ENCODE data around the gene CYP2D6.
A peak's percentile ranks its signal among the peaks of the same experiment; 100 is the strongest.
"Not testable (repeated sequence)": the region's sequence is repeated elsewhere in the genome, so short reads cannot be mapped to it uniquely, and the experiment has no call there.

CYP2D6 gene

DNA sequence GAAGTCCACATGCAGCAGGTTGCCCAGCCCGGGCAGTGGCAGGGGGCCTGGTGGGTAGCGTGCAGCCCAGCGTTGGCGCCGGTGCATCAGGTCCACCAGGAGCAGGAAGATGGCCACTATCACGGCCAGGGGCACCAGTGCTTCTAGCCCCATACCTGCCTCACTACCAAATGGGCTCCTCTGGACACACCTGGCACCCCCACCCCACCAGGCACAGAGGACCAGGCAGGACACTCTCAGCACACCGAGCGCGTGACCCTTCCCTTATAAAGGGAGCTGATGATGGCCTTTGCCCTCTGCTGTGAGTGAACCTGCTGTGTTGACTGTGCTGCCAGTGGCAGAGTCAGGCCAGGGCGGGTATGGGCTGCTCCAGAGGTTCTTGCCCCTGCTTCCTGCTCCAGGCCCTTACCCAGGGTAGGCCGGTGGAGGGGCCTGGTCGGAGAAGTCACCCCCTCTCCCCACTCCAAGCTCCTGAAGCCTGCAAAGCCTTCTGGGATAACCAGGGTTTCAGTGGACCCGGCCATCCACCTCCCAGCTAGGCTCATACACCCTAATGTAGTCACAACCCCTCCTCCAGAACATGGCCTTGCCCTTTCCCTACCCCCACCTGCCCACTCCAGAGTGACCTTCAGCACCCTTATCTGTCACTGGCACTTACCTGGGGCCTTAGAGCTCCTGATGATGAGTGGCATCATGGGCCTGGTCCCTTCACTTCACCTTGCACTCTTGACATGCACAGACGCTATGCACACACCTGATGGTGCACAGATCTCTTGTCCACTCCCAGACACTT is at the start of gene CYP2D6:
Gene CYP2D6 (minus strand): TSS at position 172 of the 793 bp plus-strand sequence. CDS start 19 bp downstream, at position 153.
- not testable (repeated sequence) for DNase-seq (ENCODE audit: low read depth in 3 of 3, low spot score in 1 of 3)

DNA sequence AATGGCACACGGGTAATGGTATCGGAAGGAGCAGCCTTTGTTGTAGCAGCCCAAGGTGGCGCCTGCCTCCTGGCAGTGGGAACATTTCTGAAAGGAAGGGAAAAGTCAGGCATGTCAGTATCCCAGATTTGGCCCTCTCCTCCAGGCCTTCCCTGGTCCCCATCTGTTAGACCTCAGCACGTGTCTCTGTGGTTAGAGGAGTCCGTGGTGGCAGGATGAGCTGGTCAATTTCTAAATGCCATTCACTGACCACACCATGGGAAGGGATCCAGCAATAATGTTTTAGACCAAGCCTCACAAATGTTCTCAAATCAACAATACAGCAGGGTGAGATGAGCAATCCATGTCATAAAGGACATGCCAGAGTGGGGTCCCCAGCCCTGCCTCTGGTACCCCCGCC is 49.0 kb upstream of the CYP2D6 start:
- no peak for DNase-seq (ENCODE audit: low read depth in 3 of 3, low spot score in 1 of 3)

DNA sequence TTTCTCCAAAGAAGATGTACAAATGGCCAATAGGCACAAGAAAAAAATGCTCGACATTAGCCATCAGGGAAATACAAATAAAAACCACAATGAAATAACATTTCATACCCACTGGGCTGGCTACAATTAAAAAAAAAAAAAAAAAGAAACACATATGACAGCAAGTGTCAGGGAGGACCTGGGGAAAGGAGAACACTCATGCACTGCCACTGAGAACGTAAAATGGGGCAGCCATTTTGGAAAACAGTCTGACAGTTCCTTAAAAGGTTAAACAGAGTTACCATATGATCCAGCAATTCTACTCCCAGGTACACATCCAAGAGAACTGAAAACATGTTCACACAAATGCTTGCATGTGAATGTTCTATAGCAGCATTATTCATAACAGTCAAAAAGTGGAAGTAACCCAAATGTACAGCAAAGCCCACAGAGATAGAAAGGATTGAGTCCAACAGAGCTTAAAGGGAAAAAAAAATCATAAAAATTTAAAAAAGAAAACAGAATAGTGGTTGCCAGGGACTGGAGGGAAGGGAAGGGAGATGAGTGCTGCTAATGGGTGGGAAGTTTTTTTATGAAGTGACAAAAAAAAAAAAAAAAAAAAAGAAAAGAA is 48.4 kb upstream of the CYP2D6 start:
- DNase-seq (ENCODE audit: low read depth in 3 of 3, low spot score in 1 of 3) = no peak

DNA sequence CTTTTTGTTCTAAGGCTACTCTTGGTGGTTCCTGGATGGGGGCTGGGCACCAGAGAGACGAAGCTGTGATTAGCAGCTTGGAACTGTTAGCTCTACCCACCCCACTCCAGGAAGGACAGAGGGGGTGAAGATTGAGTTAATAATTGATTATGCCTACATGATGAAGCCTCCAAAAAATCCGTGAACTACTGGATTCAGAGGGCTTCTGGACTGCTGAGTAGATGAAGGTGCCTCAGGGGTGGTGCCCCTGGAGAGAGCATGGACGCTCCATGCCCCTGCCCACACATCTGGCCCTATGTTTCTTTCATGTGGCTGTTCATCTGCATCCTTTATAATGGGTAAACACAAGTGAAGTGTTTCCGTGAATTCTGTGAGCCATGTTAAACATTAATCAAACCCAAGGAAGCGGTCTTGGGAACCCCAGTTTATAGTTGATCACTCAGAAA is 47.3 kb upstream of the CYP2D6 start:
- no peak for DNase-seq (ENCODE audit: low read depth in 3 of 3, low spot score in 1 of 3)

DNA sequence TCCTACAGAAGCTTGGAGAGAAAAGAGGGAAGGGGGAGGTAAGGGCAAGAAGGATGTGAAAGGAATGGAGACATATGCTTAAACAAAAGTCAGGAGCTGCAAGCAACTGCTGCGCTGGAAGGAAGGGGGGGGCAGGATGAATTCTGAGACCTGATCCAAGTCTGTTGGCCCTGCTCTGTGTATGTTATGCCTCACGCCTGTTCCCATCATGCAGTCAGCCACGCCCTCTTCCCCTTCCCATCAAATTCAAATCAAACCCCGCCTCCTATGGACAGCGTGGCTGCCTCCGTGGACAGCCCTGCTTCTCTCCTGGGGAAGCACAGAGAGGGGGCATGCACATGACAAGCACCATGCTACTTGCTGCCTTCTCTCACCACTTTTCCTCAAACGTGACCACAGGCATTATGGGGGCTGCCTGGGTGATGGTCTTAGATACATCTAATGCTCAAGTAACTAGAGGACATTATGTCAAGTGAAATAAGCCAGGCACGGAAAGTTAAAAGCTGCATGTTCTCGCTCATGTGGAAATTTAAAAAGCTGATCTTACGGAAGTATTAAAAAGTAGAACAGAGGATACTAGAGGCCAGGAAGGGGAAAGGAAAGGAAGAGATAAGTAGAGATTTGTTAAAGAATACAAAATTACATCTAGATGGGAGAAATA is 45.8 kb upstream of the CYP2D6 start:
- no peak for DNase-seq (ENCODE audit: low read depth in 3 of 3, low spot score in 1 of 3)

DNA sequence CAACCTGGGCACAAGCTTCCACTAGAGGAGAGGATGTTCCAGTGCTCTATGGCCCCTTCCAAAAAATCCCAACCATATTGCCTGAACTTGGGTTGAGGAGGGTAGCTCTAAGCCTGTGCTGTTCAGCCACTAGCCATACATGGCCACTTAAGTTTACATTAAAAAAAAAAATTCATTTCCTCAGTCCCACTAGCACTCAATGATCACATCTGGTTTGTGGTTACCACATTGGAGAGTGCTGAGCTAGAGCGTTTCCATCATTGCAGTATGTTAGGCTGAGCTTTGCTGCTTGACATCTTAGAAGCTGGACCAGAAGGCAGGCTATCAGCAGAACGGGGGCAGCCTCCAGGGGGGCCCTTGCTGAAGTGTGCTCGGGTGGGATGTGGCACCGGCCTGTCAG is 43.5 kb upstream of the CYP2D6 start:
- no peak for DNase-seq (ENCODE audit: low read depth in 3 of 3, low spot score in 1 of 3)

DNA sequence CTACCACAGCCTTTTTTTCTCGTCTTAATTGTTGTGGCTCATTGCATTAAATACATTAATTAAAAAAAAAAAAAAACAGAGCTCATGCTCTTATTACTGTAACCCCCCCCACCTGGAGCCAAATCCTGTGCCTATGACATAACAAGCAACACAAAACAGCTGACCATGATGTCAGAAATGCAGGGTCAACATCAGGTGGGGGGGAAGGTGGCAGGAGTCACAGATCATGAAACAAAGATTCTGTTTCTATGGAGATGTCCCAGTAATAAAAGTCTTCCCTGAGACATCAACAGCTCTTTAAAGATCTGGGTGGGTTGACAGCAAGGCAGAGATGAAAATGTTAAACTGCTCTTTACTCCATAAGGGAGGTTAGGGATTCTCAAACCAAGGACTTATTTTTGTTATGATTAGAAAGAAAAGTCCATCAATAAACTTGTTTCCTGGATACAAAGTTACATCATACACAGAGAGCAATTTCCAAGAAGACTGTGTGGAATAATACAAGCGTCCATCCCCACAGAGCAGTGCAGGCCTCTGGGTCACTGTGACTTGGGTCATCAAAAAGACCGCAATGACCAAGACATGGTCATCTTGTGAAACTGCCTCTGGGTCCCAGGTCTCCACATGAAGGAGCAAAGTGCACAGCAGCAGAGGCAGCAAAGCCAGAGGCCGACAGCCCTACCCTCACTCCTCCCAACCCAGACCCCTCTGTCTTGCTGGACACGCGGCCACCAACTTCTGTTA is 42.7 kb upstream of the CYP2D6 start:
- no peak for DNase-seq (ENCODE audit: low read depth in 3 of 3, low spot score in 1 of 3)

DNA sequence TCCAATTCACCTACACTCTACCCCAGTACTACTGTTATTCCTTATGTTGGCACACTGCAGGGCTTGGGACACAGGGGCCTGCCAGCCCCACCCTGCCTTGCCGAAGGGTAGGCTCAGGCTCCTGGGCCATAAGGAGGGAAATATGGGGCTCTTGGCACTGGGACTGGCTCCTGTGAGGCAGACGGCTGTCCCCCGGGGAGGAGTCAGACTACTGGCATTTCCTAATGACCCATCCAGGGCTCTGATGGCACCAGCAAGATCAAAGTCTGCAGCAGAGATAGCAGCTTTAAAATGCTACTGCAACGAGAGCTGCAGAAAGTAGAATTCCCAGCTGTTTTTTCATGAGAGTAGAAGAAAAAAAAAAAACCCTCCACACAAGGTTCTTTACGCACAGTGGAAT is 42.2 kb upstream of the CYP2D6 start:
- no peak for DNase-seq (ENCODE audit: low read depth in 3 of 3, low spot score in 1 of 3)

DNA sequence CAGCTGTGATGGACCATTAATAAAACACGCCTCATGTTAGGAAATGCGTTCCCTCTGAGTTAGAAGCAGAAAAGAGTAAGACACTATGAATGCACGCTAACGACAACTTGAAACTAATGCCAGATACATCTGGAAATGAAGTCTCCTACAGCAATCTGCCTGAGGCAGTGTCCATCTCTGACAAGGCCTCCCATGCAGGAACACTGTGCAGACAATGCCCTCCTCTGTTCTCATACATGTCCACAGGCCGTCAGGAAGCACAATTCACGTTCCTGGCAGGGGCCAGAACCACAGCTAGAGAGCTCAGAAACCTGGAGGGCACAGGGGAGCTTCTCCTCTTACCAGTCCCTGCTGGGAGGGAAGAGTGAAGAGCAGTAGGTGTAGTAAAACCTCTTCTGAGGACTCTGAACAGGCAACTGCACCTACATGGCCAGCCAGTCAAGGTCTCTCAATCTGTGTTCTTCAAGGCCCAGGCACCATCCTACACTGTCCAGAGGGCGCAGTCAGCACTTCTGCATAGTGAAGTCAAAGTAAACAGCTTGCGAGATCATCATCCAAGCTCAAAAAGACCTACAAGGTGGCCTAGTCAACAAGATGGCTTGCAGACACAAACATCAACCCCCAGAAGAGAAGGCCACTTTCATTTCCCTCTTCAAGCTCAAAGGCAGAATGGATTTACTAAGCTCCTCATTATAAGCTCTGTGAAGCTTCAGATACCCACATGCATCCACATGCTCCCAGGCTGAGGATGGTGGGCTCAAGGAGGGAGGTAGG is 41.5 kb upstream of the CYP2D6 start:
- DNase-seq (ENCODE audit: low read depth in 3 of 3, low spot score in 1 of 3) = no peak

DNA sequence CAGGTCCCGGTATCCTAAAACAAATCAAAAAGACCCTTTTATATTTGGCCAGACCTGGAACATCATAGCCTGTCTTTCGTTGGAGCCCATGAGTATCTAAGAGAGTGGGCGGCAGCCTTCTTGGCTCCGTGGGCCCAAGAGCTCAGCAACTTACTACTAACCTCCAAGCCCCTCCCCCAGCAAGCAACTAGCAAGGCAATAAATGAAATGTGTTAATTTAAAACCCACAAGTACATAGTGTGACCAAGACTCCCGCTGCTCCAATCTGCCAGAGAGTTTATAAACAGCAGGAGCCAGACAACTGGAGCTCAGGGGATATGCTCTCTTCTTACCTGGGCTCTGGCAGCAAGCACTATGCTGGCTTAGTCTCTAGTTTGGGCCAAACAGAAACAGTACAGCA is 40.8 kb upstream of the CYP2D6 start:
- no peak for DNase-seq (ENCODE audit: low read depth in 3 of 3, low spot score in 1 of 3)

DNA sequence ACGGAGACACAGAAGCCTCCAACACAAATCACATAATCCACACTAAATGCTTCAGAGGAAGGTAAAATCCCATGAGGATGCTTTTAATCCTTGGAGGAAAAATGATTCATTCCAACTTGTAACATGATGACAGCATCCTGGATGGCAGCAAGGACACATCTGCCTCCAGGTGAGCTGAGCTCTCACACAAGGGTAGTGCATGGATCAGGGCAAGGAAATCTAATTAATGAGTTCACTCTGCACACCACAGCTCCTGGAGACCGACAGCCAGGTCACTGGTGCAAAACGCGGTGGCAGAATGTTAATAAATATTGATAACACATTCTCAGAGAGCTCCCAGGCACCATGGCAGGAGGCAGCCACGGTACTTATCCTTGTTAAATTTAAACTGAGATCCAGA is 40.3 kb upstream of the CYP2D6 start:
- no peak for DNase-seq (ENCODE audit: low read depth in 3 of 3, low spot score in 1 of 3)

DNA sequence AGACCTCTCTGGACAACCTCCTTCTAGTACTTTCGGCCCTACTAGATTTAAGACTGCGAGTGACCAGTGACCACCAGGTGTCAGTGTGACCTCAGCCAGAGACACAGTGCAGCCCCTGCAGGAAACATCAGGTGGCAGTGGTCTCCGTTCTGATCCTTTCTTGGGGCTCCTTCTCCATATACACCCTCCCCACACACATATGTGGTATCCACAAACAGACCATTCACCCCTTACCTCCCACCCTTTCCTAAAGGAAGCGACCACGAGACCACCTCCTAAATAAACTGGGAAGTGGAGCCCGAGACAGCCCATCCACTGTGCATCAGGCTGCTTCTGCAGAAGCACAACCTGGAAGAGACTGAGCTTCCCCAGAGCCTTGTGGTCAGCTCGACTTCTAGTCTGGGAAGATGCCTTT is 38.5 kb upstream of the CYP2D6 start:
- DNase-seq (ENCODE audit: low read depth in 3 of 3, low spot score in 1 of 3) = peak; percentile 50 to 53 (median 52)

DNA sequence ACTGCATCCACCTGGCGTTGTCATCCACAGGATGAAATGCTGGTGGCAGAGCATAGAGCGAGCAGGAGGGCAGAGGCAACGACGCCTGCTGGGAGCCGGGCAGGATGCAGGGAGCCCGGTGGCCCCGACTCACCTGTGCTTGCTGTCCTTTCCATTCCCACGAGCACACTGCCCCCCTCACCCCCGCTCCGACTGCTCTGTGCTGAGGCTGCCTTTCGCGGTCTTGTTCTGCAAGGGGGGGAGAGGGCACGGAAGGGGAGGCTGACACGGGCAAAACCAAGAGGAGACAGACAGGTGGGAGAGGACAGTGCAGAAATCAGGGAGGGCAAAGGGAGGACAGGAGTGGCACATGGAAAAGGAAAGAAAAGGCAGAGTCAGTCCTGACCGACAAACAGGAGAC is 37.9 kb upstream of the CYP2D6 start:
- DNase-seq (ENCODE audit: low read depth in 3 of 3, low spot score in 1 of 3) = no peak

DNA sequence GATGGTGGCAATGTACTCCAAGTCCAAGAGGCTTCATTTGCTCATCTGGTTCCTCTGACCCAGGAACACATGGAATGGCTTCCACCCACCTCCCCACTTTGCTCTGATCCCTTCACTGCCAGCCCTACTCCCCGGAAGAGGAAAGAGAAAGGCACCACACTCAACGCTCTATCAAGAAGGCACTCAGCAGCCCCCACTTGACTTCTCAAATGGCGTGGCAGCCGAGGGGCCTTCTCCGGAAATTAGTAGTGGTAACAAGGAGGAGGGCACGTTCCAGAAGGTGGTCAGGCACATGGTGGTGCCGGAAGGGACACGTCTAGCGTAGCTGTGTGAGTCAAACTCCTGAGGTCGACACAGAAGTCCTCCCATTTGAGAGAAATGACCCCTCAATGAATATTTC is 36.5 kb upstream of the CYP2D6 start:
- no peak for DNase-seq (ENCODE audit: low read depth in 3 of 3, low spot score in 1 of 3)

DNA sequence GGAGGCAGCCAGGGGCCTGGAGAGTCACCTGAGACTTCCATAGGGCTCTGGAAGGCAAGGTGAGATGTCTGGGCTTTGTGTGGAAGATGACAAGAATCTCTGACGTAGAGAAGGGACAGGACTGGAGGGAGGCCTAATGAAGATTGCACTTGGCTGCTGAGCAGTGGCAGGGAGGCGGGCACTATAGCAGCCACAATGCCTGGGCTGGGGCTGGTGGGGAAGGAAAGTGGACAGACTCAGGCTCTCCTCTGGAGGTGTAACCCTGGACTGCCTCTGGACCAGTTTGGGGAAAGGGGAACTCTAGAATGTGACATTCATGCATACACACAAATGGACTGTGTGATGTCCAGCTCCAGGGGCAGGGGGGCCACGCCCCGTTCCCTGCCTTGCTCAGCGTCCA is 34.3 kb upstream of the CYP2D6 start:
- DNase-seq (ENCODE audit: low read depth in 3 of 3, low spot score in 1 of 3) = no peak

DNA sequence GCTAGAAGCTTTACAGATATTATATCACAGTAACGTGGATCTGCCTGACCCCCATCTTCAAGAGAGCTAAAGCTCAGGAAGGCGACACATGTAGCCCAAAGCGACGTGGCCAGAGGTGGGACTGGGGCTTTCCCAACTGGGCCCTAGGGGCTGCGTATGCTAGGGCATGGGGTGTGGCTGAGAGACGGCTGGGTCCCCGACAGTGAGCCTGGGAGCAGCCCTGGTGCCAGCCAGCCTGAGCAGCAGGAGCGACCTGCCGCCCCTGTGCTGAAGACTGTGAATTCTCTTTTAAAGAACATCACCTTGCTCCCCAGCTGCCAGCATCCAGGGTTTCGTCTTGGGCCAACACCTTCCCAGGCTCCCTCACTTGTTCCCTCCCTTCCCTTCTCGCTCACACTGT is 32.9 kb upstream of the CYP2D6 start:
- DNase-seq (ENCODE audit: low read depth in 3 of 3, low spot score in 1 of 3) = no peak

DNA sequence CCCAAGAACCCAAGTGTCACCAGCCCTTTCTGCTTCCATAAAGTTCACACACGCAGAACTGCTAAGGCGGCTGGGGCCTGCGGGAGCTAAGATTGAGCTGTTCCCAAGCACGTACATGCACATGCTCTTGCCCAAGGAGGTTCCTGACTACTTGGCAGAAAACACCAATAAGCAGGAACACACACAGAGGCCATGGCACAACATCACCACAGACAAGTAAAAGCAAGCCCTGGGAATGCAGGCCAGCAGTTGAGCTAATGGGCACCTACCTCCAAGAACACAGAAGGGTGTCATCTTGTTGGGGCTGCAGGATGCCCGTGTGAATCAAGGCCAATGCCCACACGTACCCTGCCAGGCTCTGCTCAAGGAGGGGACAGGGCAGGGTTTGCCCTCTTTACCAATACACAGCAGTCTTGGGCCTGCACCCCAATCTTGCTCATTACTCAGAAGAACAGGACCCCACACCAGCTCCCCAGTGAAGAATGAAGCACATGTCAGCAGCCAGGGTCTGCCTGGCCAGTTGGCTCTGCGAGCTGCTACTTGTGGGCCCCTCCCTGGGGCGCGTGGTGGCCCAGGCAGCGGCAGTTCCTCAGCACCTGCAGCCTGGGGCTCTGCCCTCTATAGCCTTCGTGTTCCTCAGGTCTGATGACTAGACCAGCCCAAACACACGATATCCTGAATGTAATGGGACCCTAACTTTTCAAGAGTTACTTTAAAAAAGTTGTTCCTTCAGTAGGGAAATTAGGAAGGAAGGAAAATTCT is 32.3 kb upstream of the CYP2D6 start:
- no peak for DNase-seq (ENCODE audit: low read depth in 3 of 3, low spot score in 1 of 3)

DNA sequence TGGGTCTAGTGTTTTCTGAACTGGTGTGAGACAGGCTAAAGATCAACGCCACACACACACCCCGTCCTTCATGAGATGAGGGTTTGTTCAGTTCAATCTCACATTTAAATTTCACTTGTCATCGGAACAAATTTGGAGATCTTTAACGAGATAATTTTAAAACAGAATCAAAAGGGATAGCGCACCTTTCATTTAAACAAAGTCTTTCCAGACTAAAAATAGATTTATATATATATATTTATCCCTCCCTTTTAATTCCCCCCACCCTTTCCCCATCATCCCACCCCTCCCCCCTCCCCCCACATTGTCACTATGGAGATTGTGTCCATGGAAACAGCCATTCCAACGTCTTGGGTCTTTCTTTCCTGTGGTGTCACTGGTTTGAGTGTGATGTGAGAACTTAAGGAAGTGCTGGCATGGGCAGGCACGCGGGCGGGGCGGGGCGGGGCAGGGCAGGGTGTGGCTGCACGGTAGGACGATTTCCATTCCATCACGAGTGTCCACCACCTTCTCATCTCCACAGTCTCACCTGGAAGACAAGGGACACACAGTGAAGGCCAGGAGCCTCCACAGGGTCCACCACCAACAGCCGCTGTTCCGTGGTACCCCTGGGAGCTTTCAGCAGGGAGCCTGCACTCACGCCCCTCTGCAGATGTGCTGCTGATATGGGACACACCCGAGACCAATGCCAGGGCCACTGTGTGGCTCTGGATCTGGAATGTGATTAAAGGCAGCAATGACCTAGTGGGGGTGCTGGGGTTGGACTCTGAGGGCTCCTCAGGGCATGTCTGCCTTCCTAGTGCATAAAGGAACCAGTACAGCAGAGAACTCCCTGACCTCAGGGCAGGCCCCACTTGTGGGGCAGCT is 30.5 kb upstream of the CYP2D6 start:
- DNase-seq (ENCODE audit: low read depth in 3 of 3, low spot score in 1 of 3) = no peak

DNA sequence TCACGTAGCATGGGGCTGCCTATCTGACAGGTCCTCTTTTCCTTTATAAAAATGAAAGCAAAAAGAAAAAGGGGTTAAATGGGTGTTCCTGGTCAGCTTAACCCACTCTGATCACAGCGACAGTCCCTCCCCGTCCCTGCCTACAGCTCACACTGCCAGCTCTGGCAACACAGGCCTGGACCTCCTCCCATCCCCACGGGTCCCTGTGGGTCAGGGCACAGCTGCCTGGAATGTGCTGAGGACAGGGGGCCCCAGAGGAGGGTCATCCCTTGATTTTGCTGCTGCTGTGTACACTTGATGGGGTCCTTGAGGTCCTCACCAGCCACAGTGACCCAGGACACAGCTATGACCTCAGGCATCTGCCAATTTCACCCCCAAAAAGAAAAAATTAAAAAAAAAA is 29.6 kb upstream of the CYP2D6 start:
- no peak for DNase-seq (ENCODE audit: low read depth in 3 of 3, low spot score in 1 of 3)

Measured in stimulated activated CD4-positive, alpha-beta T cell treated with anti-CD3 and anti-CD28 coated beads, TNF-alpha, amount 100 ng/mL, for 1 hour (primary cell).